Lower lobe of right lung (tissue), 2 donors: ENCODE results near the gene PATJ. TPM values are rescaled to one million over a fixed set of nuclear protein-coding genes. Genes with fewer than 3 reads are reported as not detected.

Experiments
- ATAC-seq, 2 donors: fragments of 200-7000 bp; cut with Tn5 transposase; one replicate each; pipeline ENCODE4 v1.9.1; 2020 to 2022; ENCODE audit warnings: mild to moderate bottlenecking in 2 of 2, moderate library complexity in 2 of 2
- DNase-seq: peaks from one replicate; pipeline ENCODE4 v3.0.0-alpha.2; 2020
- H3K27ac ChIP-seq: fragments of 200-600 bp; one replicate; pipeline ENCODE4 v1.8.0; 2022
- H3K27me3 ChIP-seq: fragments of 200-600 bp; one replicate; pipeline ENCODE4 v1.8.0; 2022; ENCODE audit warnings: low read depth
- H3K36me3 ChIP-seq: fragments of 200-600 bp; one replicate; pipeline ENCODE4 v1.8.0; 2022; ENCODE audit warnings: mild to moderate bottlenecking
- H3K4me1 ChIP-seq: fragments of 200-600 bp; one replicate; pipeline ENCODE4 v1.8.0; 2022
- H3K4me3 ChIP-seq: fragments of 200-600 bp; one replicate; pipeline ENCODE4 v1.8.0; 2022; ENCODE audit warnings: mild to moderate bottlenecking
- H3K9me3 ChIP-seq: fragments of 200-600 bp; one replicate; pipeline ENCODE4 v1.8.0; 2022
- CTCF ChIP-seq: fragments of 200-600 bp; IDR thresholded peaks from one replicate; pipeline ENCODE4 v1.8.0; 2022; ENCODE audit warnings: antibody characterized with exemption, mild to moderate bottlenecking
- intact Hi-C: fragments of 100-400 bp; cut with DNase I; formaldehyde crosslinking; loops from one replicate; pipeline ENCODE4 v1.11.0; 2022
- total RNA-seq: library from RNA; stranded (reverse); fragmentation: NEBNext Ultra II Directional; extraction: Animal tissue kit (Norgen Biotek cat#: 25700); gene quantifications from one replicate; pipeline ENCODE4 v1.2.1, GENCODE V29; 2021
- donor health status: DM: no; HTN: yes; CAD: no; lungs with severe emphysema.

PATJ gene
- total RNA-seq, 1 donor from 2014 or later: 63.9 TPM

GRCh38 chr1:61952675-61953074, 210.4 kb downstream of the PATJ start:
- Histone ChIP-seq H3K27me3 (no peaks in the 10 kb centered on the region), H3K36me3 (no peaks in the 10 kb centered on the region), H3K27ac (no peak overlapping the region), H3K4me3 (no peak overlapping the region), H3K4me1 (no peaks in the 10 kb centered on the region), H3K9me3 (no peaks in the 10 kb centered on the region)
- no peak for TF ChIP-seq CTCF
- ATAC-seq (no peak), DNase-seq (no peak)
- intact Hi-C loops: no loop called here

DNA sequence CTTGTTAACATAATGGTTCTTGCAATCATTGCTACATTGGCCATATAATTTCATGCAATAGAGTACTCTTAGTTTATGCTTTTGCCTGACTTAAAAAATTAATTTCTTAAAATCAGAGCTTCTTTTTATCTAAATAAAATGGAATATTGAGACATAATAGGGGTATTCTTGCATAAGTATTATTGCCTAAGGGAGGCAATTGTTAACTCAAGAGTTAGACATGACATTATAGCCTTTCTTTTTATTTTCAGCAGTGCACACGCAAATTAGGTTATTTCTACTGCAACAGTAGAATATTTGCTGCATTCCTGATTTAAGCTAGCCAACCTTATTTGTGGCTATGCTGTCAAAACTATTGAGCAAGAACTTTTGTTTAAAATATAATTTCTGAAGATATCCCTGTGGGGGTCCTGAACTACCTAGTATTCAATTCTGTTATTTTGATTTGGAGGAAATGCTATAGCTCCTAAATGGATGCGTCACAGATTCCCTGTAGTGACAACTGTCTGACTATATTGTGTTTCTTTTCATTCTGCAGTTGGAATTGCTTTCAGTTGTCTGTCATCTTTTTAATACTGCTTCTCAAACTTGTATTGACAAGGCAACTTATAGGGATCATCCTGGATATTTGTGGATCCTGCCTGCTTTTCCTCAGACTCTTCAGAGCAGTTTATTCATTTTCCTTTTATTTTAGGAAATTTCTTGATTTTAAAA, 211.0 kb downstream of the PATJ start:
- no peaks in the 10 kb centered on the region for H3K4me1 ChIP-seq

GRCh38 chr1:61953790-61954150, 211.5 kb downstream of the PATJ start:
- intact Hi-C loops: no loop called here

More for the DNA sequence above, 211.0 kb downstream of the PATJ start:
- Histone ChIP-seq H3K27me3 (no peaks in the 10 kb centered on the region), H3K4me3 (no peak overlapping the region), H3K9me3 (no peaks in the 10 kb centered on the region), H3K27ac (no peak overlapping the region), H3K36me3 (no peaks in the 10 kb centered on the region)
- intact Hi-C loops: no loop called here
- no peak for DNase-seq
- no peak for ATAC-seq
- TF ChIP-seq CTCF: no peak

DNA sequence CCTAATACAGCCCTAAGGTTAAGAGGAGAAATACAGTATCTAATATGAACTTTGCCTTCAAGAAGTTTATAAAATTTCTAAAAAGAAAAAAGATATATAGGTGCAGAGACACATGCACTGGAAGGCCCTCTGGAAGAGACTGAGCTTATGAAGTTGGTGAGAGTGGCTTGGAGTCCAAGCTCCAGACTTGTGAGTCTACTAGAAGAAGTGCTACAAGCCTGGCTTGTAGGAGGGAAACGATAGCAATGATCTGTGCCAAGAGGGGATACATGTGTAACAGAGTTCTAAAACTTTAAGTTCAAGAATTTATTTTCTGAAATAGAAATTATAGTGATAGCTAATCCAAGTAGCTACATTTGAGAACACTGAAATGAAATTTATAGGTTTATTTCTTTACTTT, 213.0 kb downstream of the PATJ start:
- no peaks in the 10 kb centered on the region for H3K4me1 ChIP-seq
- no peak for TF ChIP-seq CTCF
- intact Hi-C loops: no loop called here

More at GRCh38 chr1:61953790-61954150, 211.5 kb downstream of the PATJ start:
- no peak overlapping the region for H3K4me3 ChIP-seq
- no peaks in the 10 kb centered on the region for H3K36me3 ChIP-seq
- no peaks in the 10 kb centered on the region for H3K9me3 ChIP-seq
- no peak for TF ChIP-seq CTCF
- ATAC-seq (no peak), DNase-seq (no peak)
- no peak overlapping the region for H3K27ac ChIP-seq
- H3K4me1 ChIP-seq: no peaks in the 10 kb centered on the region
- H3K27me3 ChIP-seq: no peaks in the 10 kb centered on the region

DNA sequence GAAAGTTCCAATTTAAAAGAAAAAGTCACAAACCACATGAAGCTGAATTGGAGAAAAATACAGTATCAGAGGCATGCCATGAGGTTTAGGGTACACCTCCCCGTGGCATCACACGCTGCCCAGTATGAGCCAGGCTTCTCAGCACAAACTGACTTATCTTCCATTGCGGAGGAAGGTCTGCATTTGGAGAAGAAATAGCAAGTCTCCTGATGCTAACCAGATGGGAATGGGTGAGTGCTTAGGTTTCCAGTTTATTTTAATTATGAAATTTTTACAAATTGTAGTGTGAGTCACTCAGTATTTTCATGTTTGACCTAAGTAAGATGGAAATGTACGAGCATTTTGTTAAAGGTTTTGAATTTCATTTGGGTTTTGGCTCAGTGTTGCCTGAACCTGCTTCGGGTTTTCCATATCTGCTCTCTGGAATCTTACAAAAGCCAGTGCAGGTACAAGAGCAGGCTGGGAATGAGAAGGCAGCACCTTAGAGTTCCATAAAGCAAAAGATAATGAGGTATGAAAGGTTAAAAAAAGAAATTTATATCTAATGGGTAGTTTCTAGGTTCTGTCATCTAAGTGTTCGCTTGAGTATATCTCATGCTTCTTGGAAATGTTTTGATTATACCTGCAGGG, 213.9 kb downstream of the PATJ start:
- Histone ChIP-seq H3K9me3 (no peaks in the 10 kb centered on the region), H3K27me3 (no peaks in the 10 kb centered on the region), H3K36me3 (no peaks in the 10 kb centered on the region), H3K4me1 (no peaks in the 10 kb centered on the region), H3K27ac (no peak overlapping the region), H3K4me3 (no peak overlapping the region)
- DNase-seq: no peak
- no peak for TF ChIP-seq CTCF
- intact Hi-C loops: no loop called here
- no peak for ATAC-seq

More for the DNA sequence above, 213.0 kb downstream of the PATJ start:
- no peak overlapping the region for H3K27ac ChIP-seq
- H3K36me3 ChIP-seq: no peaks in the 10 kb centered on the region
- H3K9me3 ChIP-seq: no peaks in the 10 kb centered on the region
- ATAC-seq (no peak), DNase-seq (no peak)
- H3K4me3 ChIP-seq: no peak overlapping the region
- H3K27me3 ChIP-seq: no peaks in the 10 kb centered on the region
